GM21390 (cell line): ENCODE measurements around the gene PLAC9.
"Not testable (repeated sequence)": the region's sequence is repeated elsewhere in the genome, so short reads cannot be mapped to it uniquely, and the experiment has no call there.

ENCODE experiments used
- ATAC-seq: cut with Tn5 transposase; IDR thresholded peaks from one replicate; pipeline ENCODE4 v1.9.1; 2021; ENCODE audit not compliant: unreplicated experiment

PLAC9 gene

GRCh38 chr10:80132299-80133139 lies at the start of gene PLAC9:
Gene PLAC9, plus strand, starts transcription at chr10:80132730. Its CDS starts 33 bp downstream, at chr10:80132763.
- no peak for ATAC-seq

GRCh38 chr10:80090121-80090520 lies 42.4 kb upstream of the PLAC9 start:
- no peak for ATAC-seq

- ATAC-seq = no peak
Observed at GRCh38 chr10:80094231-80094630, 38.3 kb upstream of the PLAC9 start.

- ATAC-seq = not testable (repeated sequence)
Observed at GRCh38 chr10:80098272-80098671, 34.3 kb upstream of the PLAC9 start.

GRCh38 chr10:80099295-80099694 lies 33.2 kb upstream of the PLAC9 start:
- ATAC-seq = not testable (repeated sequence)

GRCh38 chr10:80100116-80100515 lies 32.4 kb upstream of the PLAC9 start:
- ATAC-seq = no peak

- no peak for ATAC-seq
Observed at GRCh38 chr10:80100861-80101695, 31.5 kb upstream of the PLAC9 start.

GRCh38 chr10:80104066-80104926 lies 28.2 kb upstream of the PLAC9 start:
- peak; percentile 90 for ATAC-seq

- ATAC-seq = no peak
Observed at GRCh38 chr10:80108576-80109239, 23.8 kb upstream of the PLAC9 start.

GRCh38 chr10:80110986-80111385 lies 21.5 kb upstream of the PLAC9 start:
- ATAC-seq = no peak

- no peak for ATAC-seq
Observed at GRCh38 chr10:80118669-80119068, 13.9 kb upstream of the PLAC9 start.

- no peak for ATAC-seq
Observed at GRCh38 chr10:80122110-80122710, 10.3 kb upstream of the PLAC9 start.

- ATAC-seq = no peak
Observed at GRCh38 chr10:80122746-80123145, 9.8 kb upstream of the PLAC9 start.

- no peak for ATAC-seq
Observed at GRCh38 chr10:80126876-80127275, 5.7 kb upstream of the PLAC9 start.

GRCh38 chr10:80131499-80131901 lies 1.0 kb upstream of the PLAC9 start:
- no peak for ATAC-seq

- ATAC-seq = no peak
Observed at GRCh38 chr10:80133206-80133605, 676 bp downstream of the PLAC9 start.

- ATAC-seq = not testable (repeated sequence)
Observed at GRCh38 chr10:80133687-80134086, 1.2 kb downstream of the PLAC9 start.

- no peak for ATAC-seq
Observed at GRCh38 chr10:80136134-80136571, 3.6 kb downstream of the PLAC9 start.

- no peak for ATAC-seq
Observed at GRCh38 chr10:80137031-80137862, 4.7 kb downstream of the PLAC9 start.
